ENCODE measurements around the gene PRUNE2.
"Not testable (repeated sequence)": the region's sequence is repeated elsewhere in the genome, so short reads cannot be mapped to it uniquely, and the experiment has no call there.

The PRUNE2 gene

DNA sequence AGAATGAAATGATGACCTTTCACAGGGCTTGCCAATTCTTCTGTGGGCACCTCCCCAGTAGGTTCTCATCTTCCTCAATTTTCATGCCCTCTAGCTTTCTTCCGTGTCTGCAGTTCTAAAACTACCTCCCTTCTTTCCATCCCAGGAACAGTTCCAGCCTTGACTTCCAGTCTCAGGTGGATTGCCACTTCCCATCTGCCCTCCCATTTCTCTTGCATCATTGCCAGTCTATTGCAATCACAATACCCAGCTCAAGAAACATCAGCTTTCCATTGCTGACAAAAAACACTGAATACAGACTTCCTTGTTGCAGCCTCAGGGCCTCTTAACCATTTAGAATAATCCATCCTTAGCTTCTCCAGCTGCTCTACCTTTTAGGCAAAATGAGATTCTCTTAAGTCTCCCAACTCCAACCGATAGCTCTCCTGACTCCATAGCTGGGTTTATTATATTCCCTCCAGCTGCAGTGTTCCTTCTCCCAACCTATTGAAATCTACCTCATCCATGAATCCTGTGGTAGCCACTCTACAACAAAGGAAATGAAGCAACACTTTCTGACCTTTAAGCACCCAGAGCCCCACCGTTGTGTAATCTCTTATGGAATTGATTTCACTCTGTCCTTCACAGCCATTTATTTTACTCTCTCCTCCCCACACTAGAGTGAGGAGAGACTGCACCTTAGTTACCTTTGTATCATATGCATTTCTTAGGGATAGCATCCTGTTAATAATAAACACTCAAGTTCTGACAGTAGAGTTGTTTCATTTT is 217.3 kb downstream of the PRUNE2 start:
- DNase-seq: no peak

DNA sequence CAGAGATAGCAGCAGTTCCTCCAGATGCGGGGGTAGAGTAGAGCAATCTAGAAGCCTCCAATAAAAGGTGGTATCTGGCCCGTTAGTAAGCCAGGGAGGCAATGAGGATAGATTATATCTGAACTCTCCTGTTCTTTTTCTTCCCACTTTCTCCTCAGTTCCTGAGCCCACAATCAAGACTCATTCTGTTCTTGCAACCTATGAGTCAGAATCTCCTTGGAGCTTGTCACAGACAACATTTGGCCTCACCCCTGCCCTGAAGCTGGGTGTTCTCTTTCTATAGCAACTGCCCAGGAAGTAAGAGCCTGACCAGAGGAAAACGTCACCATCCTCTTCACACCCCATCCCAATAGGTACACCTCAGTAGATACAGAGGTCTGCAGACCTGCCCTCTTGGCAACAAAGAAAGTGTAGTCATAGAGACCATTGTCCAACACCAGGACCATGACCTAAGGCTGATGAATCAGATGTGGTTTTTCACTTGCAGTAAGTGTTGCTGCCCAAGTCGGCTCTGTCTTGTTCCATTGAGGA is 218.0 kb downstream of the PRUNE2 start:
- no peak for DNase-seq

DNA sequence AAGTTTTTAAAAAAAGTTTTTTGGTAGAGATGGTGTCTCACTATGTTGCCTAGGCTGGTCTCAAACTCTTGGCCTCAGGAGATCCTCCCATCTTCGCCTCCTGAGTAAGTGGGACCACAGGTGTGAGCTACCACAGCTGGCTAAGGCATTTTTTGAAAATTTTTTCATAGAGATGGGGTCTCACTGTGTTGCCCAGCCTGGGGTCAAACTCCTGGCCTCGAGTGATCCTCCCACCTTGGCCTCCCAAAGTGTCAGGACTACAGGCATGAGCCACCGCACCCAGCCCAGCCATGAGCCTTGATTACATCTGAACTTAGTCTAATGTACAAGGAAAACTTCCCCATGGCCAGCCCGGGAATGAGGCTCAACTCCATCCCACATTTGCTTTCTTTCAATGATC is 219.2 kb downstream of the PRUNE2 start:
- no peak for DNase-seq

DNA sequence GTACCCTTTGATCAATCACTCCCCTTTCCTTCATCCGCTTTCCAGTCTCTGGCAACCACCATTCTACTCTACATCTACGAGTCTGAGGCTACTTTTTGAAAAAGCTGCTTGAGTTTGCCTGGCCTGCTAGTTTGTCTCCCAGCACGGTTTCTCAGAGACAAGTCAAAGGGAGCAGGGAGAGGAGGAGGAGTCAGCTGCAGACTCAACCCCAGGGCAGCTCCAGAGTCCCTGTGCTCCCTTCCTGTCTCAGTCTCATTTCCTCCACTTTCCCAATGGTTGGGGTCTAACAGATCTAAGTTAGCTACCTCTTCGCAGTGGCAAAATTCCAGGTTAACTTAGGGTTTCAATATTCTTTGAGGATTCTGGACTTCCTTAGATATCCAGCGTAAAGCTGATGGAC is 221.7 kb downstream of the PRUNE2 start:
- DNase-seq: no peak

DNA sequence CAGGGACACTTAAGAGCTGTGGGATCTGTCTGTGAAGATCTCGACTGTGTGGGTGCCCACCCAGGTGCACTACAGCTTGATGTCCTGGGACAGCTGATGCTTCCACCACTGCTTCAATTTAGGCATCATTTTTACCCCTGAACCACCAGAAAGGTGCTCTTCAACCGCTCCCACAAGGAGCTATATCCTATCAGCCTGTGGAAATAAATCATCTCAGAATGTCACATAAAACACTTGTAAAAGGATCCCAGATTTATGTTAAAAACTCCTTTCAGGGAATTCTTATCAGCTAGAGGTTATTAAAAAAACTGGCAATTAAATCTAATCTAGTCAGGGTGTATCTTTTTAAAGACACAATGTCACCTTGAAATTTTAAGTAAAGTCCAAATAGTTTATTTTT is 224.4 kb downstream of the PRUNE2 start:
- DNase-seq: no peak

DNA sequence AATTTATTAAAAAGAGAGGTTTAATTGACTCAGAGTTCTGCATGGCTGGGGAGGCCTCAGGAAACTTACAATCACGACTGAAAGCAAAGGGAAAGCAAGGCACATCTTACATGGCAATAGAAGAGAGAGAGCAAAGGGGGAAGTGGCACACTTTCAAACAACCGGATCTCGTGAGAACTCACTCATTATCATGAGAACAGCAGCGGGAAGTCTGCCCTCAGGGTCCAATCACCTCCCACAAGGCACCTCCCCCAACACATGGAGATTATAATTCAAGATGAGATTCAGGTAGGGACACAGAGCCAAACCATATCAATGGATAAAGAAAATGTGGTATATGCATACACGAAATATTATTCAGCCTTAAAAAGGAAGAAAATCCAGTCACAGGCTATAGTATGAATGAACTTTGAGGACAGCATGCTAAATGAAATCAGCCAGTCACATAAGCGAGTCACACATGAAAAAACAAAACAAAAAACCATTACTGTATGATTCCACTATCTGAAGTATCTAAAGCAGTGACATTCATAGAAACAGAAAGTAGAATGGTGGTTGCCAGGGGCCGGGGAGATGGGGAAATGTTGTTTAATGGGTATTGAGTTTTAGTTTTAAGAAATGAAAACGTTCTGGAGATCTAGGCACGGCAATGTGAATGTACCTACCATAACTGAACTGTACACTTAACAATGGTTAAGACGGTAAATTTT is 225.0 kb downstream of the PRUNE2 start:
- no peak for DNase-seq

DNA sequence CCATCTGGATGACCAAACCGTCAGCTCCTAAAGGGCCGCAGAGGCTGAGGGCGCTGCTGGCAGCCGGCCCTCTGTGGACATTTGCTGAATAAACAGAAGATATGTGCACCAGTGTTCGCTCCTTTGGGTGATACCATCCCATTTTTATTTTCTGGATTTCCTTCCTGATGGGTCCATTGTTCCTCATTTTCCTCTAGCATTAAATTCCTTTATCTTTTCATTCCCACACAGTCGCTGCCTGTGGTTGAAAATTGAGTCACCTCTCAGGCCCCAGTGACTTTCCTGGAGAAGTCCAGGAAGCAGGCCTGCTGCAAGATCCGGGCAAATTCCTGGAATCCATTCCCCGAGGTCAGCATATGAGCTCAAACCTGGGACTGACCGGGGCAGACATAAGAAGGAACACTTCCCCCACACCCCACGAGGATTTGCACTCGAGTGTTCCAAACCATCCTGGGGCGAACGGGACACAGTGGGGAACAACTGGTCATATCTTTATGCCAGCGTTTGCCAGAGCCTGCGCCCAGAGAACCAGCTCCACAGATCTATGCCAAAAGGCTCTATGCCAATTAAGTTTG is 228.3 kb downstream of the PRUNE2 start:
- no peak for DNase-seq

DNA sequence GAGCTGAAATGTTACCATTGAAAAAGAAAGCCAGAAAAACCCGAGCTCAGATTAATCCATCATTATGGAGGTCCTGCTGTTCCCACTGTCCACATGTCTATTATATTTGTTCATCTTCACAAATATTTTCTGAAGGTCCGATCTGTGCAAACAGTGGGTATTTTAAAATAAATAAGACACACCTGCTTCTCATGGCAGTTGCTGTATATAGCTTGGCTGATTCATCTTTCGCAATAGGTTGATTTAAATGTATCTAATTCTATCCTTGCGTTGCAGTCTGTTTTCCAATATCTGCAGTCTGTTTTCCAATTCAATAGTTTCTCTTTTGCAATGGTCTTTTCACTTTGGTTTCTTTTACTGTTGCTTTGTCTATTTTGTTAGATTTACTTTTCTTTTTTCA is 229.1 kb downstream of the PRUNE2 start:
- no peak for DNase-seq

DNA sequence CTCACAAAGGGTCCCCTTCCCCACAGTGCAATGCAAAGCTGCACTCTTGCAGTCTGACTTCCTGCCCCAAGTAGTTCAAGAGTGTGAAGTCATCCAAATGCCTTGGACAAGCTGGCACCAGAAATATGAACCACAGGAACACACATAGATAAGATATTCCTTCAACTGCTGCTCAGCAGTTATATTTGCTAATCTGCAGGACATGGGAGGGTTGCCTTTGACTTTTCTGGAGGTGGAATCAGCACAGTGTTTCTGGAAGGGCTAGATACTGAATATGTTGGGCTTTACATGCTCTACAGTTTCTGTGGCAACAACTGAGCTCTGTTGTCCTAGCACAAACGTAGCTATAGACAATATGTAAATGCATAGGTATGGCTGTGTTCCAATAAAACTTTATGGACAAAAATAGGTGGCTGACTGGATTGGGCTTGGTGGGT is 238.4 kb downstream of the PRUNE2 start:
- no peak for DNase-seq

DNA sequence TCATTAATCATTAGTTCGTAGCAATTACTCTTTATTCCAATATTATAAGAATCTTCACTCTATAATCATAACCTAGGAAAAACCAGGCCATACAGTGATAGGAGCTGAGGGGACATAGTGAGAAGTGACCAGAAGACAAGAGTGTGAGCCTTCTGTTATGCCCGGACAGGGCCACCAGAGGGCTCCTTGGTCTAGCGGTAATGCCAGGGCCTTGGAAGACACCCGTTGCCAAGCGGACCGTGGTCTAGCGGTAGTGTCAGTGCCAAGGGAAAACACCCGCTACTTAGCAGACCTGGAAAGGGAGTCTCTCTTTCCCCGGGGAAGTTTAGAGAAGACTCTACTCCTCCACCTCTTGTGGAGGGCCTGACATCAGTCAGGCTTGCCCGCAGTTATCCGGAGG is 239.9 kb downstream of the PRUNE2 start:
- not testable (repeated sequence) for DNase-seq

DNA sequence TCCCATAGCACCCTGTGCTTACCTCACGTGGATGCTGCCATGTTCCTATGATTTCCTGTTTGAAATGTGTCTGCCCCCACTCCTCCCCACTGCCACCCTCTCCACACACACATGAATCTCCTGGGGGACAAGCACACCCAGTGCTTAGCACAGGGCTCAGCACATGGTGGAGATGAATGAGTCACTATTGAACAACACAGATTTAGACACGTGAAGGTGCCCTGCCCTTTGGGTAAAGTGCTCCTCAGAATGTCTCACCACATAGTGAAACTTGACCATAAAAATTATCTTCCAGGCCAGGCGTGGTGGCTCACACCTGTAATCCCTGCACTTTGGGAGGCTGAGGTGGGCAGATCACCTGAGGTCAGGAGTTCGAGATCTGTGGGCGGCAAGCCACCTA is 240.5 kb downstream of the PRUNE2 start:
- no peak for DNase-seq

DNA sequence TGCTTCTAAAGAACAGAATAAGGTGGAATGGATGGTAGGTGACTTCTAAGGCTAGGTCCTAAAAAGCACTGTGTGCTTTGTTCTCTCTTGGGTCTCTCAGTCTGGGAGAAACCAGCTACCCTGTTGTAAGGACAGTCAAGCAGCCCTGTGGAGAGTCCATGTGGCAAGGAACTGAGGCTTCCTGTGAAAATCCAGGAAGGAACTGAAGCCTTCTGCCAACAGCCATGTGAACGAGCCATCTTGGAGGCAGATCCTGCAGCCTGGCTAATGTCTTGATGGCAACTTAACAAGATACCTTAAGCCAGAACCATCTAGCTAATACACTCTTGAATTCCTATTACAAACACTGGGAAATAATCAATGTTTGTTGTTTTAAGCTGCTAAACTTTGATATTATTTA is 241.8 kb downstream of the PRUNE2 start:
- DNase-seq: no peak

DNA sequence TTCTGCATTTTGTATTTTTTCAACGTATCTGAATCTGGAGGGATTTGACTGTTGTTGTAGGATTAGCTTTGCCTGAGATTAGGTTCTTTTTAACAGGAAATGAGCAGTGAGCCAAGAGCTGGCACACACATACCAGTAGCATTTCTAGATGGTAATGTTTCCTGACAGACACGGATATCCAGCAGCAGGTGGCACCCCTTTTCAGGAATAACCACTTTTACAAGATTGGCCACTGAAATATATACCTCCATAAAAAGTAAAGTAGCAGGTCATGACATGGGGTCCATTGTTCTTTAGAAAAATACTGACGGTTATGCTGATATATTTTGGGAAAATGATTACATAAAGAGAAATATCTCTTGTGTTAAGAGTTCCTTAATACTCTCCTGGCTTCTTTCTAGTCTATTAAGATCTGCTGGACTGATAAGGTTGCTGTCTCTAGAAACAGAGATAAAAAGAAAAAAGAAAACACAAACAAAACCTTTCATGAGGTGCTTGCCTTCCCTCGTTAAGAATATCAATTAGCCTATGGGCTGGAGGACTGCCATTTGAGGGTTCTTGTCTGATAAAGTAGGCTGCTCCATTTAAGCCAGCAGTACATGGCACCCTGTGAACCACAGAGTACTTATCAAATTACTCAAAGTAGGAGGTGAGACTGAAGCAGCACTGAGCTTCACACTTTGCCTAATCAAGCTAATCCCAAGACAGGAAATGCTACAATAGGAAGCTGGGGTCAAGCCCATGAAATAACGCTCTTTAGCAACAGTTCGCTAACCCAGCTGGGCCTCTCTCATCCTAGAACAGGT is 243.2 kb downstream of the PRUNE2 start:
- peak in 1 of 2 experiments; percentile 11 for DNase-seq

DNA sequence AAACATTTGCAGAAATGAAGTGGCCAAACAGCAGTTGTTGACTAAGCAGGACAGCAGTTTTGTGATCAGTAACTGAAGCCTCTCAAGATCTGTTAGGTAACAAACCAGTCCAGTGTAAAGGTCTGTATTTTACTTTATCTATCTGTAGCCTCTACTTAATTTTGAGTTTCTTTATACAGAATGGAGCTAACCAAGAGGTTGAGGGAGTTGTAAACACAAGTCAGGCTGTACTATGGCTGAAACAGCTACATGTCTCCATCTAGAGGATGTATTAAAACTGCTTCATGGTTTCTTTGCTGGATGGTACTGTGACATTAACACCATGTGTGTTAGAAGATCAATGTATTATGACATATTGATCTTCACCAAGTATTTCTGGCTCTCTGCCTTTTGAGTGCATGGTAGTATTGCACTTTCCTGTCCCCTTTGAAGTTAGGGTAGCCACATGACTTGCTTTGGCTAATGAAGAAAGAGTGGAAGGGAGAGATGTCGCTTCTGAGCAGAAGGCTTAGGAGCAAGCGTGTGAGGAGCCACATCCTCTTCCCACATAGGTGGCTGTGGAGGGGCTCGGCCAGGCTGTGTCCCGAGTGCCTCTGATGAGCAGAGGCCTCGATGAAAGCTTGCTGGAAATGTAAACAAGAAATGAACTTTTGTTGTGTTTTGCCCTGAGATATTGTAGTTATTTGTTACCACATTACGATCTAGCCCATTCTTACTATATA is 247.2 kb downstream of the PRUNE2 start:
- DNase-seq: peak in 1 of 2 experiments; percentile 39

DNA sequence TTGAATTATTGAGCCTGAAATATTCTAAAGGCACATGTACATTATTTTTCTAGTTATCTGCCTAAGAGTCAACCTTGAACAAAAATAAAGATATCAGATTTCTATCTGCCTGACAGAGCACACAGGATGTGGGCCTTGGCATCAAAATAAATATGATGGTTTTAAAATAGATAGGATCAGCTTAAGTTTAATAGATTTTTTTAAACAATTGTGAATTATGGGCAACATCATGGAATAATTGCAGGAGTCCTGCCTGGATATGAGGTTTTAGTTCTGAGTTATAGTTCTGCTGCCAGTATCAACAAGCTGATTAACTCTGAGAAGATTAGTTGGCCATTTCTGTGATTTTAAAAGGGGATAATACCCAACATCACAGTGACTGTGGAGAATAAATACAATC is 248.6 kb downstream of the PRUNE2 start:
- DNase-seq: no peak

DNA sequence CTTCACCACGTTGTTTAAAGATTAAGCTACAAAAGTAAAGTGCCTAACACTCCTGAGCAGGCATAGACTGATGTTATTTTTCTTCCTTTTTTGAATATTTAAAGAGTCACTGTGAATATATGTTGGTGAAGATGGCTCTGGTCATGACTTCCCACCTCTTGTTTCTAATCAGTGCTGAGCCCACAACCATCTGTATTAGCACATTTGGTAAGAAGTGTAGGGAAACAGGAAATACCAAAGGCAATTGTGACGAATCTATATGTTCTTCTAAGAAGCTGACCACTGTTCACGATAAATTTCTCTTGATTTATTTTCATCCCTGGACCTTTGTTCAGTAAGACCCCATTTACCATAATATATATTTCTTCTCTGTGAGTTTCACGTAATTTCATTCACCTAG is 249.9 kb downstream of the PRUNE2 start:
- no peak for DNase-seq

DNA sequence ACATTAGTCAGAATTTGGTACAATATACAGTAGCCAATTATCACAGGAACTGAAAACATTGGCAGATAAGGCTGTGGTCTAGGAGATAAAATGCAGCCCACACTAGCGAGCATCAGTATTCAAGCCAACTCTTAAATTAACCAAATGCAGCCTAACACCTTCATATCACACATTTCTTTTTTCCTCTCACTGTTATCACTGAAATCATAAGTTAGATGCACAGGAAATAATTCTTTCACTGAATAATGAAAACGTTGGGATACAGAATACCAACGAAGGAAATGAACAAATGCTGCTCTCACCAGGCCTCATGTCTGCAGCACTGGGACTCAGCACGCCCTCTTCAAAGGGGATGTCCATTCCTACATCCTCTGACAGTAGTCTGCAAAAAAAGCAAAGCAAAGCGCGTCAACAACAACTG is 250.8 kb downstream of the PRUNE2 start:
- DNase-seq: no peak

DNA sequence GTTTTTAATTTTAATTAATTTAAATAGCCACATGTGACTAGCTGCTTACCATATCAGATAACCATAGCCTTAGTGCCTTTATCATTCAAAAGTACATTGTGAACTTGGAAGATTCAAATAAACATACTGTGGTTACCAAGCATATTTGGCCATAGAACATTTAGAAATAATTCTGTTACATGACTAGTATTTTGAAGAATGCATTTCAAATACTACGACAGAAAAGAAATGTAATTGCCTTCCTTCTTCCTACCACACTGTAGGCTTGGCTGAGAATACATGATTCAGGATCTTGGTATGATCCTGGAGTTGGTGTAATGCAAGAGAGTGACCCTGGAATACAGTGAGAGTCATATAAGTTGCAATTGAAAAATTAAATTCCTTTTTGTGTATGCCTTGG is 251.3 kb downstream of the PRUNE2 start:
- DNase-seq: no peak

DNA sequence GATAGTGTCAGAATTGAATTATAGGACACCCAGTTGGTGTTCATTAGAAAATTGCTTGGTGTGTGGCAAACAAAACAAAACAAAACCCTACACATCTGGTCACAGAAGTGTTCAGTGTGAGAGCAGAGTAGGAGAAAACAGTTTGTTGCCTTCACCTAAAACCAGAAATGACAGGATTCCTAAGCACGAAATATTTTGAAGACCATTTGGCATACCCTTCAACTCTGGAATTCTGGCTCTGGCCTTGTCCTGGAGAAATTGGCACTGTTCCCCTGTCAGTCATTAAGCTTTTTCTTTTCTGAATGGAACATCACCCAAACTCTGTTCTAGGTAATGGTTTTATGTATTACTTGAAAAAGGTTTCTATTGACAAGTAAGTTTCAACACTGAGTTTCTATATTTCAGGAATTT is 251.9 kb downstream of the PRUNE2 start:
- DNase-seq: no peak

DNA sequence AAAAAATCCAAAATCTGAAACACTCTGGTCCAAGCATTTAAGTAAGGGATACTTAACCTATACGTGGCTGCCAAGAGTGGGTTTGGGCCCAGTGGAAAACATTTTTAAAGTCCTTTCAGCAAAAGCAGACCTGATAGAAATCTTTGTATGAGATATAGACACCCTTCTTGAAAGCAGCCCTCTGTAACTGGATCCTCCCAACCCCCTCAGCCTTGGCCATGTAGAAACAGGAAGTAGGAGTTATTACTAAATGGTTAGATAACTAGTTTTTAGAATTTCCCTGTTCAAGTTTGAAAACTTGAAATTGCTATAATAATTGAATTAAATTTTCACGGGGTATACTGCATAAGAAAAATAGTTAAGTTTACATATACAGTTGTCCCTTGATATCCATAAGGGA is 253.0 kb downstream of the PRUNE2 start:
- no peak for DNase-seq

DNA sequence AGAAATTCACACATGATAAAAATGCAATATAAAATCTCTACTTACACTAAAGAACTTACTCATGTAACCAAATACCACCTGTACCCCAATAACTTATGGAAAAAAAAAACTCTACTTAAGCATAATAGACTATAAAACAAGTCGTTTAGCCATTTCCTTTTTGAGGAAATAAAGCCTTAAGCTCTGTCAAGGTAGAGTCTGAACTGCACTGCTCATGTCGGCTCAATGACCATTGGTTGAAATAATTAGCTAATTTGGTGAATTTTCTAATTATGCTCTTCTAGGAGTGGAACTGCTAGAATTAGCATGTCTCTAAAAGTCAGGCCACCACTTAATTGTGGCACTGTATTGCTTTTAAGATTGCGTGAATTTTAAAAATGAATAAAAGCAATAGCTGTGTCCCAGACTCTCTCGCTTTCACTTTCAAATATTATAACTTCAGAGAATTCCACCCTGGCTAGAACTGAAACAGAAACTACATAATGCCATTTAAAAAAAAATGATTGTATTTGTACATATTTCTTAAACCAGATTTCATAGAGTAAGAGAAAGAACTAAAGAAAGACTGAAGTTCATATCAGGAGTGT is 254.7 kb downstream of the PRUNE2 start:
- DNase-seq: no peak

DNA sequence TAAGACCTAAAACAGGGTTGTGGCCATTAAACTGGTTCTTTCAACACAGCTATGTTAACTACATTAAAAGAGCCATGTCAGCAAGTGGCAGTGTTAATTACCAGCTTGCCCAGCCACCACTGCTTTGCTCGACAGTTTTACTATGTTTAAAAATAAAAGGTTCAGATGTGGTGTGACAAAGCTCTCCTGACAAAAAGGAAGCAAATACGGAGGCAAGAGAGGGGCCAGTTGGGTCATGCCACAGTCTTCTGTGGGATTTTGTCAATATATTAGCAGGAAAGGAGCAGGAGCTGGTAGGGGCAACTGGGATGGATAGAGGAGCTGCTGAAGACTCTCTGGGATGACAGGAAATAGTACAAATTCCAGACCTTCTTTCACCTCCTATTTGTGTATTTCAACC is 255.2 kb downstream of the PRUNE2 start:
- no peak for DNase-seq

Measured in SW 1271 (cell line).